Diencephalon (tissue), 1 donor: Measurements from ENCODE around the gene SNX30. TPM values are rescaled to one million over a fixed set of nuclear protein-coding genes. Genes with fewer than 3 reads are reported as not detected.

Source experiments
- total RNA-seq: library from RNA; depleted of rRNA; stranded (reverse); fragments of >200 nt; gene quantifications from one replicate; pipeline ENCODE4 v1.2.3, GENCODE V29; 2014

The SNX30 gene, protein sequence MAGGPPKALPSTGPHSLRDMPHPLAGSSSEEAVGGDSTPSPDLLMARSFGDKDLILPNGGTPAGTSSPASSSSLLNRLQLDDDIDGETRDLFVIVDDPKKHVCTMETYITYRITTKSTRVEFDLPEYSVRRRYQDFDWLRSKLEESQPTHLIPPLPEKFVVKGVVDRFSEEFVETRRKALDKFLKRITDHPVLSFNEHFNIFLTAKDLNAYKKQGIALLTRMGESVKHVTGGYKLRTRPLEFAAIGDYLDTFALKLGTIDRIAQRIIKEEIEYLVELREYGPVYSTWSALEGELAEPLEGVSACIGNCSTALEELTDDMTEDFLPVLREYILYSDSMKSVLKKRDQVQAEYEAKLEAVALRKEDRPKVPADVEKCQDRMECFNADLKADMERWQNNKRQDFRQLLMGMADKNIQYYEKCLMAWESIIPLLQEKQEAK
- 29.8 TPM for total RNA-seq

DNA sequence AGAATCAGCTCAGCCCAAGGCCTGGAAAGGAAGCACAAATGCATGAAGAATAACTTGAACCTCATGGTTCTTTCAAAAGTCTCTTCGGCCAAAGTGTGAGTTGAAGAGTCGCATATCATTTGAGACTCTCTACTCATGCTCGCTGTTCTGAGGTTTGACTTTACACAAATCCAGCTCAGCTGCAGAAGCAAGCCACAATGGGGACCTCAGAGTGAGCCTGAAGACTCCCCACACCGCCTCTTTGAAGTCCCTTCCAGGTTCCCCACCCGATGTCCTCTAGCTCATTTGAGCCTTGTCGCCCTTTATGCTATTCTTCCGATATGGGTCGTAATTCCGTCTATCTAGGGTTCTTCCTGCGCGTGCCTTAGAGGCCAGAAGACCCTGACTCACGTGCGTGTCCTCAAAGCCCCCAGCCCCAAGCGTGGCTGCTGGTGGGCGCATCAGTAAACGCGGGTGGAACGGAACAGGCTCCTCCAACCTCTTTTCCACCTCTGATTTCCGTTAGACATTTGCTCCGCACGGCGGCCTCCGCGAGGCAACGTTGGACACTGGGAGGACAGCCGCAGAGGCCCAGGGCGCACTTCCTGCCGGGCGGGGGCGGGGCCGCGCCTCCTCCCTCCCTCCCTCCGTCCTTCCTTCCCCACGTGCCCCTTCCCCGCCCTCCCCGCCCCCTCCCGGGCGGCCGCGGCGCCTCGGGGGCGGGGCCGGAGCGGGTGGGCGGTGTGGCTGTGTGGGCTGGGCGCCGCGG lies at the start of gene SNX30:
Gene SNX30 (plus strand): TSS at position 745 of the 748 bp plus-strand sequence. CDS start 242 bp downstream, outside the sequence.

DNA sequence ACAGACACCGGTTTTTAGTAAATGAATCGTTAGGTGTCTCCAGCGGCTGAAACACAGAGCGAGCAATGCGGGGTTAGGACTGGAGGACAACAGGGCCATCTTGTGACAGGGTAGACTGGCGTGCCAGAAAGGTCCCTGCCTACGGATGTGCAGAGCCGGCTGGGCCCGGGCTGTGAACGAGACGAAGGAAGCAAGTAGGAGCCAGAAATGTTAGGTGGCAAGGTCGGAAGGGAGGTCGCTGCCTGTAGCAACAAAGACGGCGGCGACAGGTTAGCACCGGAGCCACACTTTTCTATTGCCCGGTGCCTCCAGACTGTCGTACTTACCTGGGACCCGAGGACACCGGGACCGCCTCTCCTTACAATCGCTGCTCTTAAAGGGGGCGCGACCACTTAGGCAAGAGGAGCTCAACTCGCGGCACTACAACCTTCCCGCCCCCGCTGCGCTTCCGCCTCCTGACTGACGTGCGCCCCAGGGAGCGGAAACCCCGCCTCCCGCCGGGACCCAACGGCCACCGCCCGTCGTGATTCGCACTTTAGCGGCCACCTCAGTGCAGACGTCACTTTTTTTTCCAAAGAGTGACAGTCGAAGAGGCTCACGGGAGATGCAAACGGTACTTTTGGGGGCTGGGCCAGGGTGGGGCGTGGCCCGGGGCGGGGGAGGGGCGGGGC lies 32.8 kb upstream of the SNX30 start, which contains the start of gene INIP:
Gene INIP (minus strand): TSS at position 457 of the 671 bp plus-strand sequence. CDS start 1,632 bp downstream, outside the sequence.

DNA sequence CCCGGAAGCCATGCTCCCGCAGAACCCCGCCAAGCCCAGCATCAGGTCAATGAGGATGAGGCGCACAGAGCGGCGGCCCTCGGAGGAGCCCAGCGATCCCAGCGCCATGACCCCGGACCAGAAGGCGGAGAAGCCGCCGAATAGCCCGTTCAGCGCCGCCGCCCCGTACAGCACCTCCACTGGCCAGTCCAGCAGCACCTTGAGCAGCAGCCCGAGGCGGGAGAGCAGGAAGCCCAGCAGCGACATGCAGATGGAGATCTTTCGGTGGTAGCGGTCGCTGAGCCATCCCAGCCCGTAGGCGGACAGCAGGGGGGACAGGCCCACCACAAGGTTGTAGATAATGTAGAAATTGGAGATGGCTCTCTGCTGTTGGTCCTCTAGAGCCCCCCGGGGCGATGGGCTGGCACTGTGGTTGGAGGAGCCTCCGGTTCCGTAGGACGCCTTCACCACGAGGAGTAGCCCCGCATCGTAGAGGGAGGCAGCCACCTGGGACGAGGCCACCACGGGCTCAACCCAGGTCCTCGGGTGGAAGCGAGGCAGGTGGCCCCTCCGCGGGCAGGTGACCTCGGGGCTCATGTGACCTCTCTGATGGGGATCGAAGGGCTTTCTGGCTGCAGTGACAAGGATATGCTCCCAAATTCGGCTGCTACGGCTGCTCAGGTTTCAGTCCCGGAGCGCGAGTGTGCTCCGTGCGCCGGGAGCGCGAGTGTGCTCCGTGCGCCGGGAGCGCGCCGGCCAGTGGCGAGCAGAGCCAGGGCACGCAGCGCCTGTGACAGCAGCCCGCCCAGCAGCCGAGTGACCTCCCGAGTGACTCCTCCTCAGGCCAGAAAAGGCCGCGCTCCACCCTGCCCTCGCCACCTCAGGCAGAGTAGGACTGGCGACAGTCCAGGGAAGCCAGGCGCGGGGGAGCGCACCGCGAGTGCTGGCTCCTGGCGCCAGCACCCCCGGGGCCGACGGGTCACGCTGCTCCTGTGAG lies 139.8 kb downstream of the SNX30 start, which contains the start of gene SLC46A2:
Gene SLC46A2 (minus strand): TSS at position 771 of the 976 bp plus-strand sequence. CDS start 195 bp downstream, at position 576.

Other genes starting within 250 kb of the SNX30 start
- gene INIP, start 32.6 kb upstream of the SNX30 start, total RNA-seq = 31.6 TPM
- not detected for gene SLC46A2, start 140.1 kb downstream of the SNX30 start, total RNA-seq